ENCODE results near the gene CREBBP.

- TF ChIP-seq CTCF (conservative IDR thresholded peaks at IDR 0.05) = no peak
- TF ChIP-seq ZFX (IDR thresholded peaks at IDR 0.05) = no peak
Observed at GRCh38 chr16:3846595-3847091, 33.9 kb downstream of the CREBBP start.
